PC-9 (cell line): ENCODE data around the gene POU2AF1.

Source experiments
- EZH2 ChIP-seq: fragments of 200-600 bp; sonication (generic); IDR thresholded peaks from 2 replicates; pipeline ENCODE4 v1.8.0; 2017; ENCODE audit warnings: antibody characterized with exemption, low read depth
- TF ChIP-seq, protein P1 (sequence below): fragments of 200-600 bp; sonication (generic); conservative IDR thresholded peaks from 2 replicates; pipeline ENCODE4 v1.6.1; 2017; ENCODE audit warnings: mixed run types, antibody characterized with exemption, mild to moderate bottlenecking, moderate library complexity

DNA sequence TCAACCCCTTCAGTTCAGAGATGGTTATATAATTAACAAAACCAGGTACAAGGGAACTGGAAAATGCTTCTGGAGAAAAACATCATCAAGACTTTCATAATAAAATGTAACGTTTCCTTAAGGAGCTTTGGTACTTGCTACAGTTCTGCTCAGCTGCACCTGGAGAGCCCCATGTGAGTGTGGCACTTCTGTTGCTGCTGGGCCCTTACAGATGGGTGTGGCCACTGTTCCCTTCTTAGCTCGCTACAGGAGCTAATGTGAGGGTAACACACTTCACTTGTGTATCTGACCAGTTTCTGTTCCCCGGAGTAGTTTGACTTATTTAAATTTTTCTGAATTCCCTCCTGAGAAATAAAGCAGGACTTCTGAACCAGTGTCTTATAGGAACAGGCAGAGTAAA, 76.8 kb downstream of the POU2AF1 start:
- TF ChIP-seq, protein P1, sequence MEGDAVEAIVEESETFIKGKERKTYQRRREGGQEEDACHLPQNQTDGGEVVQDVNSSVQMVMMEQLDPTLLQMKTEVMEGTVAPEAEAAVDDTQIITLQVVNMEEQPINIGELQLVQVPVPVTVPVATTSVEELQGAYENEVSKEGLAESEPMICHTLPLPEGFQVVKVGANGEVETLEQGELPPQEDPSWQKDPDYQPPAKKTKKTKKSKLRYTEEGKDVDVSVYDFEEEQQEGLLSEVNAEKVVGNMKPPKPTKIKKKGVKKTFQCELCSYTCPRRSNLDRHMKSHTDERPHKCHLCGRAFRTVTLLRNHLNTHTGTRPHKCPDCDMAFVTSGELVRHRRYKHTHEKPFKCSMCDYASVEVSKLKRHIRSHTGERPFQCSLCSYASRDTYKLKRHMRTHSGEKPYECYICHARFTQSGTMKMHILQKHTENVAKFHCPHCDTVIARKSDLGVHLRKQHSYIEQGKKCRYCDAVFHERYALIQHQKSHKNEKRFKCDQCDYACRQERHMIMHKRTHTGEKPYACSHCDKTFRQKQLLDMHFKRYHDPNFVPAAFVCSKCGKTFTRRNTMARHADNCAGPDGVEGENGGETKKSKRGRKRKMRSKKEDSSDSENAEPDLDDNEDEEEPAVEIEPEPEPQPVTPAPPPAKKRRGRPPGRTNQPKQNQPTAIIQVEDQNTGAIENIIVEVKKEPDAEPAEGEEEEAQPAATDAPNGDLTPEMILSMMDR: no peak
- TF ChIP-seq EZH2: no peak
